ENCODE data around the gene HECTD4. TPM values are rescaled to one million over a fixed set of nuclear protein-coding genes. Genes with fewer than 3 reads are reported as not detected.

HECTD4 gene
- total and polyA plus RNA-seq, 11 donors = 6.3 to 30.7 (median 23.1) TPM

DNA sequence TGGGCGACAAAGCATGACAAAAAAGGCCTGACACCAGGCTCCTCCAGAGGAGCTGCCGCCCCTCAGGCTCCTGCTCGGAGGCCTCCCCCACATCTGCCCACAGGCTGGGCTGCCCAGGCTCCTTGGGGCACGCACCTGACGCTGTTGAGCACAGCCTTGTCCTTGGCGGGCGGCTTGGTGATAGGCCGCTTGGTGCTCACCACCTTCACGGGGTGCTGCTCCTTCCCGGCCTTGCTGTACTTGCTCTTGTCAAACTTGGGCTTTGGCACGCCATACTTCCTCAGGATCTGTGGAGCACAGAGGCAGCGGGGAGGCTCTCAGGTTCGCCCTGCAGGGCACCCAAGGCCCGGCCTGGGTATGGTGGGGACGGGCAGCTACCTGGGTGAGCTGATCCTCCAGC, 203.4 kb downstream of the HECTD4 start:
- intact Hi-C loops (cut with DNase I) = no loop called here
- Histone ChIP-seq H3K27ac (no peak overlapping the region), H3K27me3 (no peaks in the 10 kb centered on the region), H3K4me1 (peaks cover 0 to 2% (median 0%) of the 10 kb centered on the region in 12 donors), H3K36me3 (peaks cover 0 to 99% (median 84%) of the 10 kb centered on the region in 9 donors), H3K4me3 (no peak overlapping the region), H3K9me3 (no peaks in the 10 kb centered on the region)
- DNase-seq (no peak), ATAC-seq (no peak)
- TF ChIP-seq POLR2A (IDR thresholded peaks at IDR 0.05) = no peak
- TF ChIP-seq, protein P1, sequence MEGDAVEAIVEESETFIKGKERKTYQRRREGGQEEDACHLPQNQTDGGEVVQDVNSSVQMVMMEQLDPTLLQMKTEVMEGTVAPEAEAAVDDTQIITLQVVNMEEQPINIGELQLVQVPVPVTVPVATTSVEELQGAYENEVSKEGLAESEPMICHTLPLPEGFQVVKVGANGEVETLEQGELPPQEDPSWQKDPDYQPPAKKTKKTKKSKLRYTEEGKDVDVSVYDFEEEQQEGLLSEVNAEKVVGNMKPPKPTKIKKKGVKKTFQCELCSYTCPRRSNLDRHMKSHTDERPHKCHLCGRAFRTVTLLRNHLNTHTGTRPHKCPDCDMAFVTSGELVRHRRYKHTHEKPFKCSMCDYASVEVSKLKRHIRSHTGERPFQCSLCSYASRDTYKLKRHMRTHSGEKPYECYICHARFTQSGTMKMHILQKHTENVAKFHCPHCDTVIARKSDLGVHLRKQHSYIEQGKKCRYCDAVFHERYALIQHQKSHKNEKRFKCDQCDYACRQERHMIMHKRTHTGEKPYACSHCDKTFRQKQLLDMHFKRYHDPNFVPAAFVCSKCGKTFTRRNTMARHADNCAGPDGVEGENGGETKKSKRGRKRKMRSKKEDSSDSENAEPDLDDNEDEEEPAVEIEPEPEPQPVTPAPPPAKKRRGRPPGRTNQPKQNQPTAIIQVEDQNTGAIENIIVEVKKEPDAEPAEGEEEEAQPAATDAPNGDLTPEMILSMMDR (IDR thresholded peaks at IDR 0.05) = no peak
- WGBS, 4 donors = 93 to 97% (median 95%) methylated on average over 10 to 15 of the region's 15 CpGs

DNA sequence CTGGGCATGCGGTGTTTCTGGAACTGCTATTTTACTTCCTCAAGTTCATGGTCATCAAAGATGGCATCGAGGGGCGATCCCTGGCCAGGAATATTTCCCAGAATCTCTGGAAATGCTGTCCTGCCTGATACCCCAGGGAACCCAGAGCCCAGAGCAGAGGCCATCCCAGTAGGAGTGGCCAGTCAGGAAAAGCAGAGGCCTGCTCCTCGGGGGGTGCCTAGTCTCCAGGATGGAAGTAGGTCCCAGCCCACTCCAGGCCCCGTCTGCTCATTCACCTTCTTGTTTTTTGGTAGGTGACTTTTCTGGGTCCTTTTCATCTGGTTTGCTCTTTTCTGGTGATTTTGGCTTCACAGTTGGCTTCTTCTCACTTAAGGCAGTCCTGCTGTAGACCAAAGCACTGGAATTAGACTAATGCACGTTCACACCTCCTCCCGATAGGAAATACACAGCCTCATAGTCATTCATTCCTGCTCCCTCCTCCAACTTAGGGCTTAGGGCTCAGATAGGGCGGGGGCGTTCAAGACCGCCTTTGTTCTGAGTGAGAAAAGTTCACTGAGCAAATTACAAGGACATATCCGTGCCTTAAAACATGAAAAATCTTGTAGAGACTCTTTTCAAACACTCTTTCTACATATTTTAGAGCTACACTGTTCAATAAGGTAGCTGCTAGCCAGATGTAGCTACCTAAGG, 205.8 kb downstream of the HECTD4 start:
- TF ChIP-seq, protein P1 (IDR thresholded peaks at IDR 0.05) = no peak
- no peak for TF ChIP-seq POLR2A (IDR thresholded peaks at IDR 0.05)
- H3K27ac ChIP-seq = no peak overlapping the region
- H3K27me3 ChIP-seq = no peaks in the 10 kb centered on the region
- no peaks in the 10 kb centered on the region for H3K4me1 ChIP-seq
- intact Hi-C loops (cut with DNase I) = no loop called here
- ATAC-seq (no peak), DNase-seq (no peak)
- H3K9me3 ChIP-seq = no peaks in the 10 kb centered on the region
- H3K36me3 ChIP-seq = peaks cover 0 to 98% (median 84%) of the 10 kb centered on the region in 9 donors
- 77 to 85% (median 81%) methylated on average over 11 of the region's 11 CpGs for WGBS, 4 donors
- H3K4me3 ChIP-seq = no peak overlapping the region

DNA sequence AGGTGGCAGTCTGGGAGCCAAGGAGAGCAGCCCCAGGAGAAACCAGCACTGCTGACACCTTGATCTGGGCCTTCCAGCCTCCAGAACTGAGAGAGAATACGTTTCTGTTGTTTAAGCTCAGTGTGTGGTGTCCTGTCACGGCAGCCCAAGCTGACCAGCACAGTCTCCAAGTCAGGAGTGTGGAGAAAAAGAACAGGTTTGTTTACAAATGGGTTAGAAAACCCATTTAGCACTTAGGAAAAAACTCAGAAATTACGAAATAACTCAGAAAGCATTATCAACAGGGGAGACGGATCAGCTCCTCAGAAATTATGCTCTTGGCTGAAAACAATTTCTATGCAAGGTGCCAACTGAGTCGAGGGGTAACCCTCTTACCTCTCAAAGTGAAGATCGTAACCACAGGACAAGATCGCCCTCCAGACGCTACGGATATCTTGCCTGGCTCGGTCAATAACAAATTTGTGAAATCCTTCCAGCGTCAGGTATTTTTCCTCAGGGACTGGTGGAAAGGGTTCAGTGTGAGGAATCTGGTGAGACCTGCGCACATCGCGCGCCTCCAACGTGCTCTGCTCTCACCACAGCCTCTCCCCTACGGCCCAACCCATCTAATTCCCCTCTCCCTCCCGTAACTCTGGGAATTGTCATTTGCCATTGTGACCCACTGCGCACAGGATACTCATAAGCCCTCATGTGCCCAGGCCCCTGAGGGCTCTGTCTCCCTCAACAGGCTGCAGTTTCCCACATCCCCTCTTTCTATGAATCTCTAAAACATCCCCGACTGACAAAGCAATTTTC, 206.7 kb downstream of the HECTD4 start:
- H3K9me3 ChIP-seq = no peaks in the 10 kb centered on the region
- no peaks in the 10 kb centered on the region for H3K4me1 ChIP-seq
- 93 to 96% (median 95%) methylated on average over 20 of the region's 20 CpGs for WGBS, 4 donors
- DNase-seq = no peak
- H3K36me3 ChIP-seq = peaks cover 0 to 98% (median 87%) of the 10 kb centered on the region in 9 donors
- intact Hi-C loops (cut with DNase I) = no loop called here
- no peak overlapping the region for H3K4me3 ChIP-seq
- TF ChIP-seq, protein P1 (IDR thresholded peaks at IDR 0.05) = no peak
- TF ChIP-seq POLR2A (IDR thresholded peaks at IDR 0.05) = no peak
- no peak for ATAC-seq
- no peak overlapping the region for H3K27ac ChIP-seq
- H3K27me3 ChIP-seq = no peaks in the 10 kb centered on the region

DNA sequence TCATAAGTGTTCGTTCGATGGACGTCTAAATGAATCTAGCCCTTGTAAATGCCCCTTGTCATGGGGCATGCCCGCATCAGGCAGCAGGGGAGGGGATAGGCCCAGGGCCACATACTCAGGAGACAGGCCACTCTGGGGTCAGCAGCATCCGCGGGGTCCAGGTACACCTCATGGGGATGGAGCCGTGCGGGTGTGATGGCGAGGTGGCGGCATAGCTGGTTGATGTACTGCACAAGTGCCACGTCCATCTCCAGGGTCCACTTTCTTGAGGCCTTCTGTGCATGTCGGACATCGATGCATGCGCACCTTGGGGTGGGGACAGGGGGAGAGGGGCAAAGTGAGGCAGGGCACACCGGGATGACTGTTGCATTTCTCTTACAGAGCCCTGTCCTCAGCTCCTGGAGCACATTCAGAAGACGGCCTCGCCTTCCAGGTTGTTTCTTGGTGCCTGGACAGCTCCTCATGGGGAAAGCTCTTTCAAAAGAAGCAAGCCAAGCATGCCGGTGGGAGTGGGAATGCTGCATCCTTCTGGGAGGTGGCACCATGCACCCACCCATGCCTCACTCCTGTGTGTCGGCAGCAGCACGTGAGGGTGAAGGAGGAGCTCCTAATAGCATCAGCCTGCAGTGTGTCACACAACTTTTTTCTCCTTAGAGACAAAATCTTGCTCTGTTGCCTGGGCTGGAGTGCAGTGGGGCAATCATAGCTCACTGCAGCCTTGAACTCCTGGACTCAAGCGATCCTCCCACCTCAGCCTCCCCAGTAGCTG, 209.5 kb downstream of the HECTD4 start:
- Histone ChIP-seq H3K27me3 (no peaks in the 10 kb centered on the region), H3K4me3 (no peak overlapping the region), H3K4me1 (no peaks in the 10 kb centered on the region), H3K36me3 (peaks cover 0 to 95% (median 69%) of the 10 kb centered on the region in 9 donors), H3K27ac (no peak overlapping the region), H3K9me3 (no peaks in the 10 kb centered on the region)
- TF ChIP-seq, protein P1 (IDR thresholded peaks at IDR 0.05) = no peak
- no peak for TF ChIP-seq POLR2A (IDR thresholded peaks at IDR 0.05)
- 94 to 97% (median 95%) methylated on average over 21 of the region's 21 CpGs for WGBS, 4 donors
- intact Hi-C loops (cut with DNase I) = no loop called here
- ATAC-seq (no peak), DNase-seq (no peak)
